8988T (cell line): Measurements from ENCODE around the gene RHBDF1.

Source experiments
- DNase-seq: peaks from one replicate; pipeline ENCODE4 v3.0.0; 2011

The RHBDF1 gene, protein sequence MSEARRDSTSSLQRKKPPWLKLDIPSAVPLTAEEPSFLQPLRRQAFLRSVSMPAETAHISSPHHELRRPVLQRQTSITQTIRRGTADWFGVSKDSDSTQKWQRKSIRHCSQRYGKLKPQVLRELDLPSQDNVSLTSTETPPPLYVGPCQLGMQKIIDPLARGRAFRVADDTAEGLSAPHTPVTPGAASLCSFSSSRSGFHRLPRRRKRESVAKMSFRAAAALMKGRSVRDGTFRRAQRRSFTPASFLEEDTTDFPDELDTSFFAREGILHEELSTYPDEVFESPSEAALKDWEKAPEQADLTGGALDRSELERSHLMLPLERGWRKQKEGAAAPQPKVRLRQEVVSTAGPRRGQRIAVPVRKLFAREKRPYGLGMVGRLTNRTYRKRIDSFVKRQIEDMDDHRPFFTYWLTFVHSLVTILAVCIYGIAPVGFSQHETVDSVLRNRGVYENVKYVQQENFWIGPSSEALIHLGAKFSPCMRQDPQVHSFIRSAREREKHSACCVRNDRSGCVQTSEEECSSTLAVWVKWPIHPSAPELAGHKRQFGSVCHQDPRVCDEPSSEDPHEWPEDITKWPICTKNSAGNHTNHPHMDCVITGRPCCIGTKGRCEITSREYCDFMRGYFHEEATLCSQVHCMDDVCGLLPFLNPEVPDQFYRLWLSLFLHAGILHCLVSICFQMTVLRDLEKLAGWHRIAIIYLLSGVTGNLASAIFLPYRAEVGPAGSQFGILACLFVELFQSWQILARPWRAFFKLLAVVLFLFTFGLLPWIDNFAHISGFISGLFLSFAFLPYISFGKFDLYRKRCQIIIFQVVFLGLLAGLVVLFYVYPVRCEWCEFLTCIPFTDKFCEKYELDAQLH

DNA sequence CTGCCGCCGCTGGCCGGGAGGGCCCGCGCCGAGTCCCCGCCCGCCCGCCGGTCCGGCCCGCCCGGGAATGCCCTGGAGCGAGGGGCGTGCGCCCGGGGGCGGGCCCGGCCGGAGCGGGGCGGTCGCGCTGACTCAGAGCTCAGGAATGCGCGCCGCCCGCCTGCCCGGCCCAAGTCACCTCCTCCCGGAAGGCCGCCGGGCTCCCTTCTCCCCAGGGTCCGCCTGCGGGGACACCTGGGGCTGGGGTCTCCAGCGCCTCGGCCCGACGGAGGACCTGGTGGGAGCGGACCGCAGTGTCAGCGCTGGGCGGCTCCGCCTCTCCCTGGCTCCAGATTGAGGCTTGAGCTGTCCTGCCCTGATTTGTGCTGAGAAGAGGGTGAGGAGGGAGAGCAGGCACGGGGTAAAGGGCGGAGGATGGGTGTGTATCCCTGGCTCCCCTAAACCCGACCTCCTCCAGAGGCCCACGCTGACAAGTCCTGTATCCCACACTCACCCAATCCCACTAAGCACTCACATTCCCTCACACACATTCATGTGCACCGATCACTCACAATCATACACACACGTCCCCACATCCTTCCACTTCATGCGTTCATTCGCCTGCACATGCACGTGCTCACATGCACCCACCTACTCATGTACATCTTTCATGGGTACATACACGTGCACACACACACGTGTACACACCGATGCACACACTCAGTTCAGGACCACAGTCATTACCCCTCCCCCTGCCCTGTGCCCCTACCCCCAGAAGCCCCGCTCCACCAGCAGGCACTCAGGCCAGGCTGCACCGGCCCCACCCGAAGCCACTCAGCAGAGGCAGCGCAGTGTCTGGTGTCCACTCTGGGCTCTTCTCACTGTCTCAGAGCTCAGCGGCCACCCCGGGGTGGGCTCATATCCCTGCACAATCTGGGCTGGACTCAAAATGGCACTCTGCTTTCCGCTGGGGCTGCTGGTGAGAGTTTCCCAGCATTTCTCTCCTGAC, at the start of gene RHBDF1:
RHBDF1 (minus strand) TSS at position 71 of the 988 bp plus-strand sequence. CDS start 7,616 bp downstream, outside the sequence.
- peak; percentile 83 for DNase-seq

DNA sequence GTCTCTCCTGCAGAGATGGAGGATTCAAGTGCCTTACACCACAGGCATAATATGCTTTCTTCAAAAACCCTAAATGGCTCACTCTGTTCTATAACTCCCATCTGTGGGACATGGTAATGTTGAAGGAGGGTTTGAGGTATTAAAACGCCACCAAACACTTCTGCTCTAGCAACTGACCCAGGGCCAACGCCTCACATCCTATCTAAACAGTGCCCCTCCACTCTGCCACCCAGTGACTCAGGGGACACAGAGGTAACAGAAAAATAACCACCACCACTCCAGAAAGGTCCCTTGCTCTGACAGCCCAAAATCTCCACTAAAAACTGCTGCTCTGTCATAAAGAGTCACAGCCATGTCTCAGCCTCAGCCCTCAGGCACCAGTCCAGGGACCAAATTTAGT, 48.3 kb upstream of the RHBDF1 start:
- DNase-seq, result no peak

DNA sequence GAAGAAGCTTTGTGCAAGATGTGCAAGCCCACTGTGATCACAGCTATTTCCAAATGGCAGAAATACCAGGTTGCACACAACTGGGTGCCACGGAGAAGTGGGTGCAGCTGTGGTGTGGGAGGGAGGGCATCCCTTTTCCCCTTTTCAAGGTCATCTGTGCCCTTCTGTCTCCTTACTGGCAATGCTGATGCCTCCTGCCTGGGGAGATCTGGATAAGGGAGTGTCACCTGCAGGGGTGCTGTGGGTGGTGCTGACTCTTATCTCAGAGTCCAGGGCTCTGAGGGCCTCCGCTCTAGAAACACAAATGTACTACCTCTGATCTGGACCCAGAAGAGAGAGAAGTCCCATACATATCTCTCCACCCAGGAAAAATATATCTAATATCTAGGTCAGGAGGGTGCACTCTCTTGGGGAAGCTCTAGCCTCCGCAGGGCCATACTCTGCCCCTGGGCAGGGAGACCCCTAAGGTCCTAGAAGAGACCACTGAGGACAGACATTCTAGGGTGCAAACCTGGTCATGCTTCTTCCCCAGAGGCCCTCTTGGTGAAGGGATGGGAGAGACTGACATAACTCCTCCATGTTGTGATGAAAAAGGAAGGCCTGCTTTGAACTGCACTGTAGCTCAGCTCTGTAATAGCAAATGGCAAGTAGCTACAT, 47.5 kb upstream of the RHBDF1 start:
- no peak for DNase-seq

DNA sequence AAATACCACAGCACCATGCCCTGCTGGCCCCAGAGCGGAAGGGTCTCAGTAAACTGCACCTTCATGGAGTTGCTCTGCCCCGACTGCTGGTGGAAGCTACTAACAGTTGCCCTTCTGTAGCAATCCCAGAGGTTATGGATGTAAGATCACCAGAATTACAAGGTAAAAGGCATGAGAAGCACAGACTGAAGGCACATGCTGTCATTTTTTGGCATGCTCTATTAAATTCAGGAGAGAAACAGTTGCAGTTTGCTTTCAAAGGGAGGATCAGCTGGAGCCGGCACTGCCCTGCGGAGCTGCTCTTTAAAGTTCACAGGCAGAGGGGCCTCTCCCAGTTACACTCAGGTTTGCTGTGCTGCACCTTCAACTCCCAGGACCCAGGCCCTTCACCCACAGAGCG, 46.9 kb upstream of the RHBDF1 start:
- DNase-seq, result no peak

DNA sequence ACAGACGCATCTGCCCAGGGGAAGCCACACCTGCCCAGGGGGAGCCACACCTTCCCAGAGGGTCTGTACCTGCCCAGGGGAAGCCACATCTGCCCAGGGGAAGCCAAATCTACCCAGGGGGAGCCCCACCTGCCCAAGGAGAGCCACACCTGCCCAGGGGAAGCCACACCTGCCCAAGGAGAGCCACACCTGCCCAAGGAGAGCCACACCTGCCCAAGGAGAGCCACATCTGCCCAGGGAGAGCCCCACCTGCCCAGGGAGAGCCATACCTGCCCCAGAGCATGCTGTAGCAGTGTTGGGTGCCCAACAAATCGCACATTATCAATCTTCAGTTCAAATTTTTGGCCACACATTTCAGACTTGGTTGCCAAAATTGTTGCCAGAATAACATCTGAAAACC, 46.4 kb upstream of the RHBDF1 start:
- DNase-seq, result no peak

DNA sequence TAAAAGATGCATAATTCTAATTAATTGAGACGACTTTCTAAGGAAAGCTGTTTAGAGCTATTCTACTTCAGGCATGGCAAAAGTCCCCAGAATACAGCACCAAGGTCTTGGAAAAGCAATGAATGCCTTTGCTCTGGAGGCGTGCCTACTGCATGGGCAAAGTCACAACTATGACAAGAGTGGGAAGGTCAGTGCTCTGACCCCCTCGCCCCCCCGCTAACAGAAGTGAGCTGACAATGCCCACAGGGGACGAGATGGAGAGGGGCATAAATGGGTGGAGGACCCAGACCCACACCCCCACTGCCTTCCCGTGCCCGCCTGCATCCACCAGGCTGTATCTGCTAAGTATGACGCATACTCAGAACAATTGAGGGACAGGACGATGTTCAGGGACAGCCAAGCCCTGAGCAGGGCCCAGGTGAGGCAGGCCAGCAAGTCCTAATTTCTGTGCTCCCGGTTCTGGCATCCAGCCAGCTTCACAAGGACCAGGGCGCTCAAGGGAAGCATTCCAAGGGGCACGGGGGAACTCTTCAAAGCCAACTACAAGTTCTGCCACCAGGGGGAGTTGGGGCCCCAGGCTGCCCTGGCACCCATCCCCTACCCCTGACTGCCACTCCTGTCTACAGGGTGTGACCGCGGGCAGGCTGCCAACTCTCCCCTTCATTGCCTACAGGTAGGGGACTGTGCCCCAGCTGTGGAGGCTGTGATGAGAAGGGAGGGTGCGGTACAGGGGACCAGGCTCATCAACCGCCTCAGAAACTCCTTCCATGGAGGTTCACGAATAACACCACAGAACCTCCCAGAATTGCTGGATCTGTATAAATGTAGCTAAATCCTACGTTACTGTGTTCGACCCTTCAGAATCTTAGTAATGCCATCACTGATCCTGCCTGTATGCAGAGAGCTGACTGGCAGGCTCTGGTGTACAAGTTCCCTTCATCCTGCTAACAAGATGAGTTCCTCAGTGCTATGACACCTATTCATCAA, 45.2 kb upstream of the RHBDF1 start:
- peak; percentile 59 for DNase-seq

DNA sequence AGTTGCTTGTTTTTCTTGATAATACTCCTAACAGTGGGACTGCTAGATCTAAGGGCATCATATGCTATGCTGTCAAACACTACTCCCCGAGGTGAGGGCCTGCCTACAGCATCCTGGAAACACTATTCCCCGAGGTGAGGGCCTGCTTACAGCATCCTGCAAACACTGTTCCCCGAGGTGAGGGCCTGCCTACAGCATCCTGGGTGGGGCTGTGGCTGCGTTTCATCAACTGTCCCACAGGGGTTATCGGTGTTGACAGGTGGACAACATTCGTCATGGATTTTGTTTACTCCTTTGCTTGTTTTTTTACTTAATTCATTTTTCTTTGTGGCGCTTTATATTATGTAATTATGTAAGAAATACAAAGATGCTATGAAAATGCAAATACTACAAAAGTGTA, 43.6 kb upstream of the RHBDF1 start:
- no peak for DNase-seq

DNA sequence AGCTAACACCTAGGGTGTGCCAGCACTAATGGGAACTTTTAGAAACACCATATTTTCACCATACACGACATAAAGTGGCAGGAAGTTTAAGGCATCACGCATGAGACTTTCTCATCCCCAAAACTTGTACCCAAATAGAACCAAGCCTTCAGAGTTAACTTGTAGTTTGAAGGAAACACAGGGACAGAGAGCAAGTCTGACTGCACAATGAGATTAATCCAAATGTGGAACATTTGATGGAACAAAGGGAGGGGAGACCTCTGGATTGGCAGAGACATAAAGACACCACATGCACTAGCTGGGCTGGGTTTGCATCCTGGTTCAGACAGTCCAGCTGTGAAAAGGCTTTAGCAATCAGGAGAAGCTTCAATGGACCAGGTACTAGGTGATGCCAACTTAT, 41.9 kb upstream of the RHBDF1 start:
- no peak for DNase-seq

DNA sequence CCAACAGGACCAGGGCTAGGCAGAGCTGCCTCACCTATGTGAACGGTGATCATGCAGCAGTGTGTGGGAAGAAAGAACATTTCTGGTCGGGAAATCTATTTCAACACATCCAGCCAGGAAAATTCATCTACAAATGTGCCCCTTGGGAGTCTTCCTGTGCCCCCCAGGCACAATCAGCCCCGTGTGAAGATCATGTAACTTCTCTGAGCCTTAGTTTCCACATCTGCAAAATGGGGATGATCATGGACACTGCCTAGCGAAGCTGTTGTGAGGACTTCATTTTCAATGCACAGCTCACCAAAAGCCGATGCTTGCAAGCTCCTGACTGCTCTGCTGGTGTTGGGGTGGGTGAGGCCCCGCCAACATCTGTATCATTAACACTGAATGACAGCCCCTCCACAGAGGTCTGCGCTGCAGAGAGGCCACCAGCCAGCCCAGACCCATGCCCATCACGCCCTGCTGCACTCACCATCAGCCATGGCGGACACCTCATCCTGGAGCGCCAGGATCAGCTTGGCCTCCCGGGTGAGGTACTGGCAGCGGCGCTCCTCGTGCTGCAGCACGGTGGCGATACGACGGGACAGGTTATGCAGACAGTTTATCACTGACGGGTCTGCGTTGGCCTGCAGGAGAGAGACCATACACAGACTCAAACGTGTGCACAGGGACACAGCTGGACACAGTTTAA, 39.9 kb upstream of the RHBDF1 start:
- no peak for DNase-seq

DNA sequence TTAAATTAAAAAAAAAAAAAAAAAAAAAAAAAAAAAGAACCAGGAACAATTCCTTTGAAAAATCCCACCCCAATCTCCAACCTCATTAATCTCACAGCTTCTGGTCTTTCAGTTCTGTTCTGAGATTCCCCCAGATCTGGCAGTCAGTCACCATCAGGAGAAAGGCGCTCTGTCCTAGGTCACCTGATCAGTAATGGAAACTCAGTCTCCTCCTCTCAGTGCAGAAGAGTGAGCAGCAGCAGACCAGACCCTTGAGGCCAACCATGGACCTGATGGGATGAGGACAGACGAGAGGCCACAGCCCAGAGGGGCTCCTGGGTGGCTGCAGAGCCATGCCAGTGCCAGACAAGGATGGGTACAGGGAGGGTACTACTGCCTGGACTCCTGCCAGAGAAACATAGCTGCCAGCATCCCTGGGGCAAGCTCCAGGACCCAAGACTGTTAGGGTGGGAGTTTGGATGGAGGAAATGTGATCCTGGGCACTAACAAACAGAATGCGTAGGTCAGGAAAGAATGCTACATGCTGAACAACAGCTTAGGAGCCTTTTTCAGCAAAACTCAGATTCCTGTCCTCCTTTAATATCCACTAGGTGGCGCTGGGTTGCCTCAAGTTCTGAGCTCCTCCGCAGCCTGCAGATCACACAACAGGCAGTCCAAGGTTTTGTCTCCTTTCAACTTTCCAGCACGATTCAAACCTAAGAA, 34.3 kb upstream of the RHBDF1 start:
- DNase-seq, result no peak

DNA sequence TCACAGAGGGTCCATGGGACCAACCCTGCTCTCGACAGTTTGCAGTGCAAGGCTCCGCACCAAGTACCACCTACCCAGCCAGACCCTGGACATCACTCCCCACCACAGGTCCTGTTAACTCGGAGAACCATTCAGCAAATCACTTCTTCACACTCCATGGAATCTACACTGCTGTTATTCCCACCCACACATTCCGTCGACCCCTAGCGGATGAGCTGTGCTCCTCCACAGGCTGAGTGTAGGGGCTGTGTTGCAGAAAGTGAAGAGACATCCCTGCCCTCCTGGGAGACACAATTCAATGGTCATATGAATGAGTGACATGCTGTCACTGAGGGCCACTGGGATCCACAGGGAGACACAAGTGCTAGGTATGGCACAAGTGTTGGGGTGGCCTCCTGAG, 33.1 kb upstream of the RHBDF1 start:
- no peak for DNase-seq

DNA sequence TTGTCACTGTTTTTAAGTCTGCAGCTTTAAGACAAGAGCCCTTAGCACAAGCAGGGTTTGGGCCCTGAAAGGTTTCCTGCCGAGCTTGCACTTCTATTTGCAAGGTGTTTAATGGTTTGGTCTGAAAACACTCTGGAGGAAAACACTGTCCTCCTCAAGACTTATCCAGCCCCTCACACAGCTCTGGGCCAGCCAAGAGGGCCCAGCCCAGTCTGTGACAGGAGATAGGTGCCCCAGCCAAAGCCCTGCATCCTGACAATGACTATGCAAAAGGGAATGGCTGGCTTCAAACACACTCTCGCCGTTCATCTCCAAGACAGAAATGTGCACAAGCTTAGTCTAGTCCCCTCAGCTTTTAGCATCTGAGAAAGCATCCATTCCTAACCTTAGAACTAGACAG, 32.5 kb upstream of the RHBDF1 start:
- no peak for DNase-seq

DNA sequence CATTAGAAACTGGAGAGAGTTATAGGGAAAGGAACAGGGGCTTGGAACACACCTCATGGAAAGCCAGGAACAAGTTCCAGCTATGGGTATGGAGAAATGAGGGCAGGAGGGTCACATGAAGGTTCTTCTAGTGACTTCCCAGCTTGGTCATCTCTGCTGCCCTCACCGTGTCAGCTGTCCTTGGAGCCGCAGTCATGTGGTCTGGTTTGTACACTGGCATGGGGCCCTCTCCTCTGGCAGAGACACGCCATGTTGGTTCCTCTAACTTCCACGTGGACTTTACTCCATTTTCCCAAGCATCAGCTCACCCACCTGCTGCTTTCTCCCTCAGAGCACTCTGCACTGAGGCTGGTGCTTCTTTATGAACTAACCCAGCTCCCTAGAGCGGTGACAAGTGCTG, 31.9 kb upstream of the RHBDF1 start:
- no peak for DNase-seq

DNA sequence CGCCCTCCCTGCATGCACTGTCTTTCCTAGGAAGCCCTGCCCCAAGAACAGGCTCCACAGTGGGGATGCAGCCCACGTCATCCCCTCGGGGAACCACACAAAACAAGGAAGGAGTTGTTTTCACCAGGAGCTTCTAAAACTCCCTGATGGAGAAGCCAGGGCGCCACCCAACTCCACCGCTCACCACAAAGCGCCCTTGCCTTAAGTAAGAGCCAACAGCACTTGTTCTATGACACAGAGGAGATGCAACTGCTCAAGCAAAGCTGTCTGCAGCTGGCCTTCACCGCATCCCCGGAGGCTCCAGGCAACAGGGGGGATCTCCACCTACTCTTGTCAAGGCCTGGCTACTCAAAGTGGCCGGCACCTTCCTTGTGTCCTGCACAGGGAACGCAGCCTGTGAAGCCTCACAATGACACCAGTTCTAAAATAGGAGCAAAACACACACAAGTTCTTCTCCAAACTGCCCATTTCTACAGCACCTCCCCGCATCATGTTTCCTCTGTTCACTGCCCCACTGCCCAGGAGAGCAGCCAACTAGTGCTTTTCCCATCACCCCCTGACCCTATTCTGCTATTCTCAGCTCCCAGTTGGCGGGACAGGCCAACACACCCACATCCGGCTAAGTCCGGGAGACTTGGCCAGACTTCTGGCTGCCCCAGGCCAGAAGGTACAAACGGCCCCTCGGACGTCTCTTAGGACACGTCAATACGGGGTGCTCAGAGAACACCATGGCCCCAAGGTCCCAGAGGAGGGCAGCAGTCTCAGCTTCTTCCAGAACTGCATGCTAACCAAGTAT, 29.8 kb upstream of the RHBDF1 start:
- no peak for DNase-seq

DNA sequence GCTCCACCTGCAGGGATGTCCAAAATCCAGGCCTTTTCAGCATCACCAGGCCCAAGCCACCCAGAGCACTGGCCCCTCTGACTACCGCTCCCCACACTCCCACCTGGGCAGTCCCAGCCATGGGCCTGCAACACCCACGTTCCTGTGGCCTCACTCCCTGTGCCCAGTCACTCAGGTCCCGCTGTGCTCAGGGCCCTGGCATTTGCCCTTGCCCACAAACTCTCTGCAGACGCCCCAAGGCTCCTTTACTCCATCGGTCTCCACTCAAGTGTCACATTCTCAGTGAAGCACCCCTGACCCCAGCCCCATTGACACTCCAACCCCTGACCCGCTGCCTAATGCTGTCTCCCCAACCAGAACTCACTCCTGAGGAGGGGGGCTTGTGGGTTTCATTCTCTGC, 29.2 kb upstream of the RHBDF1 start:
- no peak for DNase-seq

DNA sequence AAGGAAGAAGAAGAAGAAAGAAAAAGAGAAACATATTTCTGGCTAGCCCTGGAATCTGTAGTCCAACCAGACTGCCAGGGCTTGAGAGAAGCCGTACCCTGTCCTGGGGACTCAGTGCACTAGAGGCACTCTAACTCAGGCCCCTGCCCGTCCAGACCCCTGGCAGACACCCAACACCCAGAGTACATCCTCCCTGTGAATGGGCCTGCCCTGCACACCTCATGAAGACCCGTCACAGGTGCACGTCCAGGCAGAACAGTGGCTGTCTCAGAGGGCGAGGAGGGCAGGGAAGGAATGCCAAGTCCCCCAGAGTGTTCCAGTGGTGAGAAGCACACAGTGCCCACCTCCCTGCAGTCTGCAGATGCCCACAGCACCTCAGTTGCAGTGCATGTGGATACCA, 28.6 kb upstream of the RHBDF1 start:
- no peak for DNase-seq

DNA sequence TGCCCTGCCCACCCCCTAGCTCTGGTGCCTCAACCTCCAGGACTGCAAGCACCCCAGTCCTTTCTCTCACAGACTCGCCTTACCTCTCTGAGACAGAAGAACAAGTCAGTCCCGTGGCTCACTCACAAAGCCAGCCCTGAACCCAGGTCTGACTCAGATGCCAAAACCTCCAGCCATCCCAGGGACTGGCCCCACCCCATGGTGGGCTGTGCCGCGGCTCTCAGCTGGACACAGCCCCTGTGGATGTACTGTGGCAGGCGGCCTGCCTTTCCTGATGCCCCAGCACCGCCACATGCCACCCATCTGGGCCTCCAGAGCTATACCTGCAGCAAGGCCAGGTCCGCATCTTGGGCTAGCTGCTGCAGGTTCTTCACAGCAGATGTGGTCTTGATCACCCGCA, 25.4 kb upstream of the RHBDF1 start:
- peak; percentile 77 for DNase-seq

DNA sequence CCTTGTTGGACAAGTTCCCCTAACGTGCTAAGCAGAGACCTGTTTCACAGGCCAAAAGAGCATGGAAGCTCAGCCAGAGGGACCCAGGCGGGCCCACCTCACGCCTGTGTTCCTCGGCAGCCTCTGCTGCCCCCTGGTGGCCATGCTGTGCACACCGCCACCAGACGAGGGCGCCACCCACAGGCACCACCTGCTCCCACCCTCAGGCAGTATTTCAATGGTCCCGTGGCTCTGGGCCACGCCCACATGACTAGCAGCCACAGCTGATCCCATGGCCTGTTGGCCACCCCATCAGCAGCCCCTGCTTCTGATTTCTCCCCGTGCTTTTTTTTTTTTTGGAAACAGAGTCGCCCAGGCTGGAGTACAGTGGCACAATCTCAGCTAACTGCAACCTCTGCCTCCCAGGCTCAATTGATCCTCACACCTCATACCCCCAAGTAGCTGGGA, 24.5 kb upstream of the RHBDF1 start:
- DNase-seq, result peak; percentile 87

DNA sequence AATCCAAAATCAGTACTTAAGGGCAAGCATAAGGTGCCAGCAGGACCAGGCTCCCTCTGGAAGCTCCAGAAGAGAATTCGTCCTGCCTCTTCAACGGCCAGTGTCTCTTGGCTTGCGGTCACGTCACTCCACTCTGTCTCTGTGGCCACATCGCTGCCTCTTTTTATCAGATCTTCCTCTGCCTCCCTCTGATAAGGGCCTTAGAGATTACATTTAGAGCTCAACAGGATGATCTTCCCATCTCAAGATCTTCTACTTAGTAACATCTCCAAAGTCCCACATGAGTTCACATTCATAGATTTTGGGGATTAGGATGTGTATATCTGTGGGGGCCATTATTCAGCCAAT, 22.5 kb upstream of the RHBDF1 start:
- DNase-seq, result no peak
